Mesothelial cell of epicardium (in vitro differentiated cells): ENCODE results near the gene TRAF3IP1. TPM values are rescaled to one million over a fixed set of nuclear protein-coding genes. Genes with fewer than 3 reads are reported as not detected.

Experiments
- DNase-seq, 2 experiments: peaks; one replicate each; pipeline ENCODE4 v3.0.0; 2021; ENCODE audit warnings: low spot score in 2 of 2; ENCODE audit not compliant: unreplicated experiment in 2 of 2
- H3K27ac Mint-ChIP-seq: 2 replicates; pipeline ENCODE4 v1.8.0; 2021; ENCODE audit warnings: mixed read lengths
- H3K27me3 Mint-ChIP-seq: 2 replicates; pipeline ENCODE4 v1.8.0; 2021; ENCODE audit warnings: low read depth, mixed read lengths
- H3K36me3 Mint-ChIP-seq: 2 replicates; pipeline ENCODE4 v1.8.0; 2021; ENCODE audit warnings: mixed read lengths
- H3K4me1 Mint-ChIP-seq: 2 replicates; pipeline ENCODE4 v1.8.0; 2021; ENCODE audit warnings: mixed read lengths
- H3K4me3 Mint-ChIP-seq: 2 replicates; pipeline ENCODE4 v1.8.0; 2021; ENCODE audit warnings: mild to moderate bottlenecking, moderate library complexity, mixed read lengths
- H3K9me3 Mint-ChIP-seq: 2 replicates; pipeline ENCODE4 v1.8.0; 2021; ENCODE audit warnings: mixed read lengths
- total RNA-seq: library from RNA; stranded (reverse); gene quantifications from 3 replicates; pipeline ENCODE4 v1.2.1, GENCODE V29; 2021
- TF ChIP-seq, protein P1 (sequence below): fragments of 200-600 bp; sonication (generic); IDR thresholded peaks from one replicate; pipeline ENCODE4 v1.5.0; 2021; ENCODE audit warnings: antibody characterized with exemption; ENCODE audit not compliant: unreplicated experiment

TRAF3IP1 gene
- total RNA-seq, 1 donor from 2014 or later = 17.5 TPM

DNA sequence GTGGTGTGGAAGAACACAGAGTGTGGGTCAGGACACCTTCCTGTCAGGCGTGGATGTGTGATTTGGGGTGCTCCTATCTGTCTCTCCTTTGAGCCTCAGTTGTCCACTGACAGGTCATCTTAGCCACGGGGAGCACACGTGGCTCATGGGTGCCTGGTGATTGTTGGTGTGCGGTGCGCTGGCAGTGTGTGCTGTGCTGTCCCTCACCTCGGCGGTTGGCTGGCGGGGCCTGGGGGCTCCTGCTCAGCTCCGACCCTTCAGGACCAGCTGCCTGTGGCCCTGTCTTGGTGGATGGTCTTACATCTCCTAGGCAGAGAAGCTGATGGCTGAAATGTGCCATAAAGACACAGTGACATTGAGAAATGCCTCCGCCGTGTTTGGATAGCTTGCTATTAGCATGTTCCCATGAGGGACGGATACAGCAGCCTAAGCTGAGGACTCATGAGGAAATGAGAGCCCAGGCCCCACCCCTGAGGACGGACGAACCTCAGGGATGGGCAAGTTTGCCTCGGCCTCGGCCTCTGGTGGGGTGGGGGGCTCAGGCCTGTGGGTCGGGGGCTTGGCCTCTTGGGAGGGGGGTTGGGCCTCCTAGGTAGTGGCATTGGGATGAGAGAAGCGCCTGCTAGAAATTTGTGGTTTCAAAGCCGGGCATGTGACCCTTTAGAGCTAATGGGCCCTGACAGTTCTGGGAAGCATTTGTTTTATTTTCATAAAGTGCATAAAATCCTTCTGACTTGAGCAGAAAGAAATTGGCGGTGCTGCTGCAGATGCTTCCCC is 86.1 kb downstream of the TRAF3IP1 start:
- Mint-ChIP-seq H3K4me1 (no peaks in the 10 kb centered on the region), H3K27me3 (no peaks in the 10 kb centered on the region), H3K36me3 (peaks cover 18% of the 10 kb centered on the region), H3K4me3 (no peak overlapping the region), H3K27ac (peak overlapping the region; percentile 43), H3K9me3 (no peaks in the 10 kb centered on the region)
- TF ChIP-seq, protein P1, sequence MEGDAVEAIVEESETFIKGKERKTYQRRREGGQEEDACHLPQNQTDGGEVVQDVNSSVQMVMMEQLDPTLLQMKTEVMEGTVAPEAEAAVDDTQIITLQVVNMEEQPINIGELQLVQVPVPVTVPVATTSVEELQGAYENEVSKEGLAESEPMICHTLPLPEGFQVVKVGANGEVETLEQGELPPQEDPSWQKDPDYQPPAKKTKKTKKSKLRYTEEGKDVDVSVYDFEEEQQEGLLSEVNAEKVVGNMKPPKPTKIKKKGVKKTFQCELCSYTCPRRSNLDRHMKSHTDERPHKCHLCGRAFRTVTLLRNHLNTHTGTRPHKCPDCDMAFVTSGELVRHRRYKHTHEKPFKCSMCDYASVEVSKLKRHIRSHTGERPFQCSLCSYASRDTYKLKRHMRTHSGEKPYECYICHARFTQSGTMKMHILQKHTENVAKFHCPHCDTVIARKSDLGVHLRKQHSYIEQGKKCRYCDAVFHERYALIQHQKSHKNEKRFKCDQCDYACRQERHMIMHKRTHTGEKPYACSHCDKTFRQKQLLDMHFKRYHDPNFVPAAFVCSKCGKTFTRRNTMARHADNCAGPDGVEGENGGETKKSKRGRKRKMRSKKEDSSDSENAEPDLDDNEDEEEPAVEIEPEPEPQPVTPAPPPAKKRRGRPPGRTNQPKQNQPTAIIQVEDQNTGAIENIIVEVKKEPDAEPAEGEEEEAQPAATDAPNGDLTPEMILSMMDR = no peak
- no peak for DNase-seq

DNA sequence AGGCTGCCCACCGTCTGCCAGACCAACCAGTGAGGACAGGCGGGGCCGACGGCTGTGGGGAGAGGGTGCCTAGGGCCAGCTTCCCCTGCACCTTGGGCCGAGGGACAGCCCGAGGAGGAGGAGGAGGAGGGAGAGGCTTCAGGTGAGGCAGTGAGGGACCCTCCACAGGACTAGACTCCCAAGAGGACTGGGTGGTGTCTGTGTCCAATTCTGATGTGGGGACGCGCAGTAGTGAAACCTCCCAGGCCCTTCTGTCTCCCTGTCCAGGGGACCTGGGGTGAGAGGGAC is 86.6 kb downstream of the TRAF3IP1 start:
- Mint-ChIP-seq H3K9me3 (no peaks in the 10 kb centered on the region), H3K36me3 (peaks cover 14% of the 10 kb centered on the region), H3K27me3 (no peaks in the 10 kb centered on the region), H3K4me3 (no peak overlapping the region), H3K4me1 (no peaks in the 10 kb centered on the region), H3K27ac (no peak overlapping the region)
- DNase-seq = no peak
- TF ChIP-seq, protein P1 = no peak

DNA sequence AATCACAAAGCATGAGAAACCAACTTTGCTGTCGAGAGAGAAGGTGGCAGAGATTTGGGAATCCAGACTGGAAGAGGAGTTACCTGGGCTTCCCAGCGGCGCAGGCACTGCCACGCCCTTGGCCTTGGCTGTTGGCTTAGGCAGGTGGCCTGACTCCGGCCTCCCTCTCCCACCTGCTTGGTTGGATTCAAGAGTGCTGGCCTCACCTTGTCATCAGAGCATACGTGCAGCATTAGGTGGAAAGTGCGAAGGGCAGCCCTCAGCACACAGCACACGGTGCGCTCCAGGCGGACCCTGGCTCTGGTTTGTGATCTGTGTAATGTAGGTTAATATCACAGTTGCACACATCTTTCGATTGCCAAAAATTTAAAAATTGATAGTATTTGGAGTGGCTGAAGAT is 87.2 kb downstream of the TRAF3IP1 start:
- DNase-seq = no peak
- Mint-ChIP-seq H3K36me3 (peaks cover 14% of the 10 kb centered on the region), H3K4me3 (no peak overlapping the region), H3K27me3 (no peaks in the 10 kb centered on the region), H3K27ac (no peak overlapping the region), H3K9me3 (no peaks in the 10 kb centered on the region), H3K4me1 (no peaks in the 10 kb centered on the region)
- TF ChIP-seq, protein P1 = no peak

DNA sequence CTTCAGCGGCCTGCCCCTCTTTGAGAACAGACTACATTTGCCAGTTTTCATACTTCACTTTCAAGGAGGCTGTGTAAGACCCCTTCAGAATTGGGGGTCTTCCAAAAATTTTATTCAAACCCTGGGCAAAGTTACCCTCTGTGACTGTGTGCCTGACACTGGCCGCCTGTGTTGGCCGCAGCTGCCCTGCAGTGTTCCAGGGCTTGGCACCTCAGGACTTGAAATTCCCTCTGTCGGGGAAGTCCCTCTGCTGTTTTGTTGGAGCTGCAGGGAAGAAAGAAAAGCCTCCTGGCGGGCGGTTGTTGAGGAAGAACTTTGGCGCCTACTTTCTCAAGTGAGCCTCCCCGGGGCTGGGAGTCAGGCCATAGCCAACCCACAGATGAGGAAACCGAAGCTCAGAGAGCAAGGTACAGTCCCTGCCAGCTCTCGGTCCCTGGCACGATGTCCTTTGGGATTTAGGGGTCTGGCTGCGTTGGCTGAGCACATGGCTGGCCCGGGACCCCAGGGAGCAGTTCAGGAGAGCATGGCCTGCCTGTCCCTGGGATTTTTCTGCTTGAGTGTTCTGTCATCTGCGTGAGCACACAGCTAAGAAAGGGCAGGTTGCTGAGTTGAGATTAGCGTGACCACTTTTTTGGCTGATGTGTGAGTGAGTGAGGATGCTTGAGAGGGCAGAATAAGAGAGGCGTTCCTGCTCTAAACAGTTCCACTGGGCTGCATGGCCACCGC is 88.5 kb downstream of the TRAF3IP1 start:
- Mint-ChIP-seq H3K4me3 (no peak overlapping the region), H3K4me1 (no peaks in the 10 kb centered on the region), H3K9me3 (no peaks in the 10 kb centered on the region), H3K27ac (no peak overlapping the region), H3K27me3 (no peaks in the 10 kb centered on the region), H3K36me3 (peaks cover 8% of the 10 kb centered on the region)
- no peak for DNase-seq
- TF ChIP-seq, protein P1 = no peak

DNA sequence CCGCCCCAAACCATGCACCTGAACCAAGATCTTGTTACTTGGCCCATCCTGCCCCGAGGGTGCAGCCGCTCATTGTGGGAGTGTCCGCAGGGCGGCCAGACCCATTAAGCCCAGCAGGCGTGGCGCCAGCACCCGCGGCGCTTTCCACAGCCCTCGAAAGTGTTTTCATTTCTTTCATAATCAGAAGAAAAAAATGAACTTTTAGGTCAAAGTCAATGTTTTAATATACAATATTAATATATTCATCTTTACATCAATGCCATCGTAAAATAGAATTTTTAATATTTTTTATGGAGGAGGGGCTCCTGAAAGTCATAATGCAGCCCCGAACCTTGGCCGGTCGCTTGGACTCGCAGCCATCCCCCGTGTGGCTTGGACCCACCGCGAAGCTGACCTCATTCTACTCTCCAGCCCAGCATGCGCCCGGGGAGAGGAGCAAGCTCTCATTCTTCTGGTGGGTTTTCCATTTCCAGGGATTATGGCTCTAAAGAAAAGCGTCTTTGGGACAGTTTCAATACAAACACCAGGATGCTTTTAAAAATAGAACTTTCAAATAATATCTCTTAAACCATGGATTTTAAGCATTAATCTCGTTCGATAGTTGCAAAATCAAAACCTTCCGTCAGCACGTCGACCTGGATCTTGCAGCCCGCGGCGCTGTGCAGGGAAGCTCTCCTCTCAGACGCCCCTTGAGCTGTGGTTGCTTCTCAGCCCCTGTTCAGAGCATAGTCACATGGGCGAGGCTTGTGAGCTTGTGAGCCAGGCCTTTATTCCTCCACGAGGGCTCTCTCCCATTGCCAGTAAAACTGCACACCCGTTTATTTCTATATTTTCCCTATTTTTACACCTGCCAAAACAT is 89.3 kb downstream of the TRAF3IP1 start:
- H3K36me3 Mint-ChIP-seq = peaks cover 7% of the 10 kb centered on the region
- no peak for DNase-seq
- H3K9me3 Mint-ChIP-seq = no peaks in the 10 kb centered on the region
- H3K4me3 Mint-ChIP-seq = no peak overlapping the region
- H3K27me3 Mint-ChIP-seq = no peaks in the 10 kb centered on the region
- TF ChIP-seq, protein P1 = no peak
- no peaks in the 10 kb centered on the region for H3K4me1 Mint-ChIP-seq
- no peak overlapping the region for H3K27ac Mint-ChIP-seq
